HUES6 (cell line): ENCODE data around the gene TRIM10.

ENCODE experiments used
- H3K27ac ChIP-seq: 2 replicates; pipeline ENCODE4 v1.7.0; 2013; ENCODE audit warnings: low read depth, mild to moderate bottlenecking, low read length, inconsistent platforms
- H3K27me3 ChIP-seq: 2 replicates; pipeline ENCODE4 v1.6.1; 2013; ENCODE audit warnings: low read length; ENCODE audit not compliant: control insufficient read depth, insufficient read depth
- H3K36me3 ChIP-seq: 2 replicates; pipeline ENCODE4 v1.6.1; 2013; ENCODE audit warnings: low read length; ENCODE audit not compliant: control insufficient read depth, insufficient read depth
- H3K4me1 ChIP-seq: 2 replicates; pipeline ENCODE4 v1.6.1; 2013; ENCODE audit warnings: low read length; ENCODE audit not compliant: control insufficient read depth, insufficient read depth
- H3K4me3 ChIP-seq: 2 replicates; pipeline ENCODE4 v1.5.1; 2013; ENCODE audit warnings: low read depth, low read length
- H3K9ac ChIP-seq: one replicate; pipeline ENCODE4 v1.6.1; 2013; ENCODE audit warnings: mild to moderate bottlenecking, low read length
- H3K9me3 ChIP-seq: 2 replicates; pipeline ENCODE4 v1.6.1; 2013; ENCODE audit warnings: low read depth, low read length; ENCODE audit not compliant: control insufficient read depth, insufficient read depth

TRIM10 gene

GRCh38 chr6:30136570-30137286 lies 24.3 kb downstream of the TRIM10 start:
- no peak overlapping the region for H3K4me3 ChIP-seq
- H3K27ac ChIP-seq = no peak overlapping the region
- no peaks in the 10 kb centered on the region for H3K9me3 ChIP-seq
- peaks cover 15% of the 10 kb centered on the region for H3K27me3 ChIP-seq
- H3K36me3 ChIP-seq = no peaks in the 10 kb centered on the region
- H3K4me1 ChIP-seq = no peaks in the 10 kb centered on the region
- H3K9ac ChIP-seq = no peak overlapping the region

GRCh38 chr6:30135757-30136156 lies 25.3 kb downstream of the TRIM10 start, which contains the start of gene TRIM40:
Gene TRIM40 (plus strand): TSS chr6:30136140. CDS start chr6:30137037, 897 bp downstream.
- H3K36me3 ChIP-seq = no peaks in the 10 kb centered on the region
- no peak within 1 kb of the TSS for H3K9ac ChIP-seq
- H3K4me3 ChIP-seq = no peak within 1 kb of the TSS
- no peaks in the 10 kb centered on the region for H3K4me1 ChIP-seq
- no peaks in the 10 kb centered on the region for H3K9me3 ChIP-seq
- H3K27me3 ChIP-seq = peaks cover 24% of the 10 kb centered on the region
- no peak within 1 kb of the TSS for H3K27ac ChIP-seq

DNA sequence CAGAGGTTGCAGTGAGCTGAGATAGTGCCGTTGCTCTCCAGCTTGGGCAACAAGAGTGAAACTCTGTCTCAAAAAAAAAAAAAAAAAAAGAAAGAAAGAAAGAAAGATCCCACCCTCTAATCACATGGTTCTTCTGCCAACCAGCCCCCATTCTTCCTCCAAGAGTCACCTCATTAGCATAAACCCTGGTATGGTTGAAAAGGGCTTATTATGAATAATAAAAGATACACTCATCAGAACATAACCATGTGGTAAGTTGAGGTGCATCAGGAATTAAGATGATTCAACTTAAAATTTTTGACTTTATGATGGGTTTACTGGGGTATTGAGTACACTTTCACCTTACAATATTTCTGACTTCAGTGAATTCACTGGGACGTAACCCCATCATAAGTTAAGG lies 25.9 kb downstream of the TRIM10 start:
- H3K9me3 ChIP-seq = no peaks in the 10 kb centered on the region
- no peaks in the 10 kb centered on the region for H3K4me1 ChIP-seq
- no peak overlapping the region for H3K27ac ChIP-seq
- H3K27me3 ChIP-seq = peaks cover 30% of the 10 kb centered on the region
- no peak overlapping the region for H3K4me3 ChIP-seq
- H3K9ac ChIP-seq = no peak overlapping the region
- H3K36me3 ChIP-seq = no peaks in the 10 kb centered on the region

DNA sequence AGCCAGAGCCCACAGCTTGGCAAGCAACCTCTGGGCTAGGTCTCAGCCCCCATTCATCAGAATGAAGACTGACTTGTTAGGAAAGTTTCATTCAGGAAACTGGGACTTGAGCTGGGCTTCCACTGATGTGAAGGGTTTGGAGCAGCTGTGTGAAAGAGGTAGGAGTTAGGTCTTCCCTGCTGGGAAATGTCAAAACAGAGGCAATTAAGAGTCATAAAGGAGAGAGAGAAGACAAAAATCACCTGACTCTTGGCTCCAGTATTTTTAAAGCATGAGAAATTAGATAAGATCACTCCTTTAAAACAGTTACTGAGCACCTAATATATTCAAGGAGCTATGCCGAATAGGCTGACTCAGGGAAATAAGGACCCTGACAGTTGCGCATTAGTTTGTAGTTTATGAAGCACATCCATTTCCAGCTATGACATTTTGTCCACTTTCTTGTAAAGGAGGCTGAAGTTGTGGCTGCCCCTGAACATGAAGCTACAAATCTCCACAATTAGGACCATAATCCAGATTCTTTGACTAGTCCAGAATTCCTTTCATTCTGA lies 29.0 kb downstream of the TRIM10 start:
- H3K9ac ChIP-seq = no peak overlapping the region
- H3K27ac ChIP-seq = no peak overlapping the region
- H3K36me3 ChIP-seq = no peaks in the 10 kb centered on the region
- peaks cover 57% of the 10 kb centered on the region for H3K27me3 ChIP-seq
- no peaks in the 10 kb centered on the region for H3K4me1 ChIP-seq
- H3K4me3 ChIP-seq = no peak overlapping the region
- H3K9me3 ChIP-seq = no peaks in the 10 kb centered on the region

DNA sequence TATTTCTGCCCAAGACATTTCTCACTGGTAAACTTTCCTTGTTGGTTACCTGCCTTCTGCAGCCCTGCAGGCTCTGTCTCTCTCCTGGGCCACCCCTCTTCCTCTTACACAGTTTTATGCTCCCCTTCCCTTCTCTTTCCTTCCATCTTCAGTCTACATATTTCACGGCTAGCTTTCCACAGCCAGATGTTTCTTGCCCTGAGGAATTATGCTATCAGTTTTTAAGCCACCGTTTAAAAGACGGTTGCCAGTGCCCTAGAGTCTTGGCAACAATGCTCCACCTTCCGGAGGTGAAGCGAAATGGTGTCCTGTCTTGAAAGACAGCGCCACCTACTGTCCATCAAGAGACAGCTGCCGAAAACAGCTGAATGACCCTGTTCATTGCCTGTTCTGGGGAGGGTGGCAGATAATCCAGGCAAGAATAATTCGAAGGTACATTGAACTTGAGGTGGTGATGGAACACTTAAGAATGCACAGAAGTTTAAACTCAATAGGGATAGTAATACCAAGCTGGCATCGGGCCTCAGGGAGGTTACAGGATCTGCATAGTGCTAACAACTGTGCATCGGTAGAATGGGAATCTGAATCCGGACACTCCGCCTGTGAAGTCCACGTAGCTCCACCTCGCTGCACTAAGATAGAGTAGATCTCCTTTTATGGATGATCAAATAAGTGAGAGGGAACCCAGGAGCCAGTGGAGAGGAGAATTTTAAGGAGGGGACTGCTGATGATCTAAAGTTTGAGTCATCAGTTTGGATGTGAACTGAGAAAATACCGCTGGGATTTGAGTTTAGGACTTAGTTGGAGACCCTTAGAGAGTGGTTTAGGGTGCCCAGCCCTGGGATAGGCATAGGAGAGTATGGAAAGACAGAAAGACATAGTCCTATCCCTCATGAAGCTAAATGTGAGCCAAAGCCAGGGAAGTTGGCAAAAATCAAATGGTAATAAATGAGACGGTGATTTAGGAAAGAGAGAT lies 29.8 kb downstream of the TRIM10 start:
- no peak overlapping the region for H3K9ac ChIP-seq
- no peak overlapping the region for H3K27ac ChIP-seq

DNA sequence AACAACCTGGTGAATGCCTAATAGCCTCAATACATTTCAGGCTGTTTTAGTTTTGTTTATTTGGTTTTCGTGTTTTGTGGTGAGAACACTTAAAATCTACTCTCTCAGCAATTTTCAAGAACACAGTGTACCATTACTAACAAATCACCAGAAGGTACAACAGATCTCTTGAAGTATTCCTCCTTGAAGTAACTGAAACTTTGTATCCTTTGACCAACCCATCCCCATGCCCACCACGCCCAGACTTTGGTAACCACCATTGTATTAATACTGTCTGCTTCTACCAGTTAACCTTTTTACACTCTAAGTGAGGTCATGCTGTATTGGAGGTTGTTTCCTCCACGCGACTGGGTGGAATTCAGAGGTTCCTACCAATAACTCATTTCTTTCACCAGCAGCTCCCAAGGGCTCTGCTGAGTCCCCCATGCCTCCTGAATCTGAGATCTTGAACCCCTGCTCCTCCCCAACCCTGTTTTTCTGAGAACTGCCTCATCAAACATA lies 30.8 kb downstream of the TRIM10 start:
- Histone ChIP-seq H3K36me3 (no peaks in the 10 kb centered on the region), H3K27me3 (peaks cover 71% of the 10 kb centered on the region), H3K27ac (no peak overlapping the region)

More for the DNA sequence above, 29.8 kb downstream of the TRIM10 start:
- no peak overlapping the region for H3K4me3 ChIP-seq
- H3K9me3 ChIP-seq = no peaks in the 10 kb centered on the region
- no peaks in the 10 kb centered on the region for H3K4me1 ChIP-seq
- peaks cover 62% of the 10 kb centered on the region for H3K27me3 ChIP-seq
- H3K36me3 ChIP-seq = no peaks in the 10 kb centered on the region

GRCh38 chr6:30129265-30130178 lies 31.5 kb downstream of the TRIM10 start:
- Histone ChIP-seq H3K9me3 (no peaks in the 10 kb centered on the region), H3K27me3 (peaks cover 75% of the 10 kb centered on the region), H3K36me3 (no peaks in the 10 kb centered on the region), H3K4me1 (no peaks in the 10 kb centered on the region), H3K4me3 (no peak overlapping the region), H3K27ac (no peak overlapping the region), H3K9ac (no peak overlapping the region)

More for the DNA sequence above, 30.8 kb downstream of the TRIM10 start:
- Histone ChIP-seq H3K4me3 (no peak overlapping the region), H3K9me3 (no peaks in the 10 kb centered on the region), H3K9ac (no peak overlapping the region), H3K4me1 (no peaks in the 10 kb centered on the region)

DNA sequence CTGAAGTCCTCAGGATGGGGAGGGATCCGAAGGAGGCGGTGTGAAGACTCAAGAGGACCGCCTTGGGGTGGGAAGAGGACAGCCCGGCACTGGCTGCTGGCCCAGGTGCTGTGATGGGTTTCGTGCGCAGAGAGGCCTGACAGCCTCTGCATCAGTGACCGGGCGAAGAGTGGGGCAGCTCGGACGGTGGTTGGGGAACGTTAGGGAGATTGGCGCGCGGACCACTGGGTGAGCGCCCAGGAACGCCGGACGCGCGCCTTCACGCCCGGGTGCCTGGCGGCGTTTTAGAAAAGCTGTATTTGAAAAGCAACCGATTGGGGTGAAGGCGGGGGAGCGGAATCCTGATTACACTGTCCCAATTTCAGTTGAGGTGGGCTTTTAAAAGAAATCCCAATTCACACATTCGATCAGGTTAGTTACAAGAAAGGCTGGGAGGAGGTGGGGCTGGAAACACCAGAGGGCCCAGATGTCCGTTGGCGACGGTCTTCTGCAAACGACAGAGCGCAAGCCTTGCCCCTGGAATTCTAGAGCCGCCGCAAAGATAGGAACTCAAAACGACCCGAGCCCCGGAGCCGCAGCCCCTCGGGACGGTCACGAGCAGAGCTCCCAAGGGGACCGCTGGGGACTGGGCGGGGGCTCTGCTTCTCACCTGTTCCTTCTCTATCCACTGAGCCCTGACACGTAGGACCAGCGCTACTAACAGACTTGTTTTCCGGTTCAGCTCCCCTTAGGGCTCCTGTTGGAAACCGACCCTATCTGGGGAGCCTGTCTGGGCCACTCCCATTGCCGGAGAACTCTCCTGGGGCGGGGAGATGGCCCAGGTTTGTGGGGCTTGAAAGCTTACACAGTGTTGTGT lies 33.5 kb downstream of the TRIM10 start:
- Histone ChIP-seq H3K9me3 (no peaks in the 10 kb centered on the region), H3K36me3 (no peaks in the 10 kb centered on the region), H3K27ac (no peak overlapping the region), H3K9ac (no peak overlapping the region), H3K4me3 (peak overlapping the region; percentile 69), H3K4me1 (no peaks in the 10 kb centered on the region), H3K27me3 (peaks cover 78% of the 10 kb centered on the region)

GRCh38 chr6:30122515-30122914 lies 38.5 kb downstream of the TRIM10 start:
- Histone ChIP-seq H3K9me3 (no peaks in the 10 kb centered on the region), H3K4me1 (no peaks in the 10 kb centered on the region), H3K36me3 (no peaks in the 10 kb centered on the region), H3K4me3 (no peak overlapping the region), H3K27ac (no peak overlapping the region), H3K27me3 (peaks cover 30% of the 10 kb centered on the region), H3K9ac (no peak overlapping the region)
